GM13977 (cell line): ENCODE measurements around the gene ADAMTS16.

ENCODE experiments used
- DNase-seq: peaks from one replicate; pipeline ENCODE4 v3.0.0; 2012; ENCODE audit warnings: low spot score
- in situ Hi-C: fragments of 300-500 bp; cut with MboI; formaldehyde crosslinking; loops from one replicate; pipeline ENCODE4 v1.12.0; 2022; ENCODE audit warnings: low sequenced_read_pairs, low pct_unique_long_range_greater_than_20kb, mixed read lengths, inconsistent platforms; ENCODE audit not compliant: unreplicated experiment
- TF ChIP-seq, protein P1 (sequence below): IDR thresholded peaks from 2 replicates; pipeline ENCODE4 v1.5.1; 2012; ENCODE audit warnings: mild to moderate bottlenecking, control low read depth; ENCODE audit not compliant: insufficient read depth; ENCODE audit errors: extremely low read depth, missing control alignments

Gene ADAMTS16

DNA sequence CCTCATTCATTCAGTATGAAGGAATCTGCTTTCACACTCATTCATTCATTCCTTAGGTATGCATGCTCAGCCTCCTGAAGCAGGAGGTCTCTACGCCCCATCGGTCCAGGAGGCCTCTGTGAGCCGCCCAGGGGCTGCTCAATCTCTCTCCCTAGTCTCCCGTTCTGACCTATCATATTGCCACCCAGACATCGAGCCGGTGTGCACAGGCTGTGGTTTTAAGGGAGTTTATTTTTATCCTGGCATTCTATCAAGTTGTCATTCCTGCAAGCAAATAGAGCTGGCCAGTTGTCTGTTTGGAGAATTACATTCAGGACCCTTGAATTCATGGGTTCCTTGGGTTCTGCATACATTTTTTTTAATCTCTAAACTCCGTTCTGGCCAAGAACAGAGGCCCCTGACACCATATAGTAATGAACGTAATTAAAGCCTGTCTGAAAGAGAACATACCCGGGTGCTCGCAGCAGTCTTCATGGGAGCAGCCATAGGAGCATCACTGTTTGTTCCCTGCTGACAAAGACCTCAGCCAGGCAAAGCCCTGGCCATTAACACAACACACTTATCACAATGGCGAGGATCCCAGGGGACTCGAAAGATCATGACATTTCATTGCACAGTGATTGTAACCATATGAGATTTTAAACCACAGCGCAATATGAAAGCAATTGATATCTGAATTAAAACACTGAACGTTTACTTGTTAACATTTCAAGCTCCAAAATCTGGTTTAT, 80.9 kb downstream of the ADAMTS16 start:
- DNase-seq: no peak
- TF ChIP-seq, protein P1, sequence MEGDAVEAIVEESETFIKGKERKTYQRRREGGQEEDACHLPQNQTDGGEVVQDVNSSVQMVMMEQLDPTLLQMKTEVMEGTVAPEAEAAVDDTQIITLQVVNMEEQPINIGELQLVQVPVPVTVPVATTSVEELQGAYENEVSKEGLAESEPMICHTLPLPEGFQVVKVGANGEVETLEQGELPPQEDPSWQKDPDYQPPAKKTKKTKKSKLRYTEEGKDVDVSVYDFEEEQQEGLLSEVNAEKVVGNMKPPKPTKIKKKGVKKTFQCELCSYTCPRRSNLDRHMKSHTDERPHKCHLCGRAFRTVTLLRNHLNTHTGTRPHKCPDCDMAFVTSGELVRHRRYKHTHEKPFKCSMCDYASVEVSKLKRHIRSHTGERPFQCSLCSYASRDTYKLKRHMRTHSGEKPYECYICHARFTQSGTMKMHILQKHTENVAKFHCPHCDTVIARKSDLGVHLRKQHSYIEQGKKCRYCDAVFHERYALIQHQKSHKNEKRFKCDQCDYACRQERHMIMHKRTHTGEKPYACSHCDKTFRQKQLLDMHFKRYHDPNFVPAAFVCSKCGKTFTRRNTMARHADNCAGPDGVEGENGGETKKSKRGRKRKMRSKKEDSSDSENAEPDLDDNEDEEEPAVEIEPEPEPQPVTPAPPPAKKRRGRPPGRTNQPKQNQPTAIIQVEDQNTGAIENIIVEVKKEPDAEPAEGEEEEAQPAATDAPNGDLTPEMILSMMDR: no peak
- in situ Hi-C loops: no loop called here

- in situ Hi-C loops: no loop called here
- DNase-seq: no peak
- TF ChIP-seq, protein P1: no peak
Measured at GRCh38 chr5:5221724-5222123, 81.6 kb downstream of the ADAMTS16 start.

DNA sequence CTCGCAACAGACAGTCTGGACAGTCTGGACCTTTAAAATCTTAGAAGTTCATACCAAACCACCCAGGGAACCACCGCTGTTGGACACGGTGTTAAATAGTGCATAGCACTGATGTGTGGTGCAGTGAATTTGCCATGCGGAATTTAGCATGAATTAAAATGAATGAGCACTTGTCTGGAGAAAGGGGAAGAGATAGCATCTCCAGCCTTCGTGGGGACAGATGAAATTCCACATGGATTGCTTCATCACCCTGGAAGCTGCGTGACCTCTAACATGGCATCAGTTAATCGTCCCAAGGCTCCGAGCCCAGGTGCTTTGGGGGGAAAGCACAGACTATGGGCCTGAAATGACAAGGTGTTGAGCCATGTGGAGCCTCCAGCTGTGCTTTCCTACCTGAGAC, 91.4 kb downstream of the ADAMTS16 start:
- DNase-seq: no peak
- in situ Hi-C loops: no loop called here
- TF ChIP-seq, protein P1: no peak

GRCh38 chr5:5234912-5235311, 94.8 kb downstream of the ADAMTS16 start:
- TF ChIP-seq, protein P1: no peak
- in situ Hi-C loops: no loop called here
- no peak for DNase-seq

- TF ChIP-seq, protein P1: no peak
- no peak for DNase-seq
- in situ Hi-C loops: no loop called here
Measured at GRCh38 chr5:5235685-5236084, 95.6 kb downstream of the ADAMTS16 start.

GRCh38 chr5:5239191-5239590, 99.1 kb downstream of the ADAMTS16 start:
- DNase-seq: no peak
- in situ Hi-C loops: no loop called here
- TF ChIP-seq, protein P1: no peak
